ENCODE measurements around the gene CISTR.

DNA sequence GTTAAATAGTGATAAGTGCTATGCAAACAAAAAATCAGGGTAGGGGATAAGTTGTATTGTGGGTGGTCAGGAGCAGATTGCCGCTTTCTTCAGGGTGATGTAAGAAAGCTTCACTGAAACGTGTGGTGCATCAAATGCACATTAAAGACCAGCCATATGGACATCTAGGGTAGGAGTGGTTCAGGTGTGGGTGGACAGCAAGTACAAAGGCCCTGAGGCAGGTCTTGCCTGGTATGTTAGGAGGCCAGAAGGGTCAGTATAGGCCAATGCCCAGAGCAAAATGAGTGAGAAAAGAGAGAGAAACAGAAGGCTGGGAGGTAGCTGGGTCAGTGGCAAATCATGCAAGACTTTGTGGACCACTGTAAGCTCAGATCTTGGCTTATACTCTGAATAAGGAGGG lies 25.6 kb upstream of the CISTR start:
- no peak for TF ChIP-seq CTCF (IDR thresholded peaks at IDR 0.05)
- TF ChIP-seq POLR2A (IDR thresholded peaks at IDR 0.05): no peak
- no peak for TF ChIP-seq POLR2AphosphoS5 (IDR thresholded peaks at IDR 0.05)
